ENCODE data around the gene REX1BD.
A peak's percentile ranks its signal among the peaks of the same experiment; 100 is the strongest.

Gene REX1BD

DNA sequence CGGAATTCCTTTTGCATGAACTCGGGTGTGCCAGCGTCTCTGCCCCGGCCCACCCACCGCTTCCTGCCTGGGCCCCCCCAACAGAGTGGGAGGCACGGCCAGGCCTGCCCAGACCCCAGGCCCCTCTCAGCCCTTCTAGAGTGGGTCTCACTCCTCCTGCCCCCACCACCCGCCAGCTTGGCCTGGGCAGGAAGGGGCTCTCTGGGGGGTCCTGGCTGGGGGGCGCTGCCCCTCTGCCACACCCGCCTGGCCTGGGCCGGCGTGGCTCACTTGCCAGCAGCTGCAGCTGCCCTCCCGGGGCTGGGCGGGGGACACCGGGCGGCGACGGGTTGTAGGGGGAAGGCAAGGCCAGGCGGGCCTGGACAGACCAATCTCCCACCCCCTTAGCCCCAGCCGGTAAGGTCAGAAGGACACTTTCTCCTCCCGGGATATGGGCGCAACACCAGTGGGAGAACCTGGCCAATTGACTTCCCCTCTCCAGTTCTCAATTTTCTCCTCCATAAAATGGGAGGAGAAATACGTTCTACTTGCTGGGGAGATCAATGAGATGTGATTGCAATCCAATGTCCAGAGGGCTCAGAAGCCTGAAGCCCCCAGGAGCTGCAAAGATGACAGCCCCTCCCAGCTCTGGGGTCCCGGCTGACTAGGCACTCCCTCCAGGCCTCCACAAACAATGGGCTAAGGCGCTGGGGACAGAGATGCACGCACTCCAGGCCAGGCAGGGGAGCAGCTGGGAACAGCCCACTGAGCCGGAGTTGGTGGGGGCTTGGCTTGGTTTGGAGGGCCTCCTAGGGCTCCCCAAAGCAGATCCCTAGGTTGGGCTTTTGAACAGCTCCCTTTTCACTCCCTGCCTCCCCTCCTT, 15.6 kb downstream of the REX1BD start:
- no peak for DNase-seq

- DNase-seq, result no peak
Observed at GRCh38 chr19:18604820-18605159, 16.2 kb downstream of the REX1BD start.

GRCh38 chr19:18605196-18605545, 16.6 kb downstream of the REX1BD start:
- DNase-seq, result no peak

GRCh38 chr19:18605546-18606280, 17.1 kb downstream of the REX1BD start:
- DNase-seq, result no peak

DNA sequence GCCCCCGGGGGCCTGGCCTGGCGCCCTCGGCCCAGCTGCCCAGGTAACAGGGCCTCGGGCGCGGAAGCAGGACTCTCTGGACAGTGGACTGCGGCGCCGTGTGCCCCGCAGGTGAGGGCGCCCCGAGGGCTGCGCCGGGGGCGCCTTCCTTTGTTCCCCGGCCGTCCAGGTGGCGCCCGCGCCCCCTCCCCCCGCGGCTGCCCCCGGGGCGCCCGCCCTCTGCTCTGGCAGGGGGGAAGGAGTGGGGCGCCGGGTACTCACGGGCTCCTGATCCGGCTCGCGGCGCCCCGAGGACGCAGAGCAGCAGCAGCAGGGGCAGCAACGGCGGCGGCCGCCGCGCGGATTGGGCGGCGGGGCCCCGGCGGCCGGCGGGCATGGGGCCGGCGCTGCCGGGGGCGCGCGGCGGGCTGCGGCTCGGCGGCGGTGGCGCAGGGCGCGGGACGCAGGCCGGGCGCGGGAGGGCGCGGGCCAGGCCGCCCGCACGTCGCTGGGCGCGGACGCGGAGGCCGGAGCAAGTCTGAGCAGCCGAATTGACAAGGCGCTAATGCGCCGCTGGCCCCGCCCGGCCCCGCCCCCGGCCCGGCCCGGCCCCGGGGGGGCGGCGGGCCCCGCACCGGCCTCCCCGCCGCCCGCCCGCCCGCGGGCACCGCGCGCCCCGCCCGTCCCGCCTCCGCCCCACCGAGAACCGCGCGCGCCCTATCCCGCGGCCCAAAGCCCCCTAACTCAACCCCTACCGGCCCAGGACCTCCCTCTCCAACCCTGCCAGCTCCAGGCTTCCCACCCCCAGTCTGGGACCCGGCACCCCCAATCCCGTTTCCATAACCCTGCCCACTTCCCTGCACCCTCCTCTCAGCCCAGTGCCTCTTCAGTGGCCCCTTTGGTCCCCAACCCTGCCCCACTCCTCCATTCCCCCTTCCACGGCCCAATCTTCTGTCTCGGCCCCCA, 18.0 kb downstream of the REX1BD start, which contains the start of gene CRLF1:
Gene CRLF1 (minus strand): TSS at position 519 of the 945 bp plus-strand sequence. CDS start 143 bp downstream, at position 376.
- DNase-seq, result no peak

DNA sequence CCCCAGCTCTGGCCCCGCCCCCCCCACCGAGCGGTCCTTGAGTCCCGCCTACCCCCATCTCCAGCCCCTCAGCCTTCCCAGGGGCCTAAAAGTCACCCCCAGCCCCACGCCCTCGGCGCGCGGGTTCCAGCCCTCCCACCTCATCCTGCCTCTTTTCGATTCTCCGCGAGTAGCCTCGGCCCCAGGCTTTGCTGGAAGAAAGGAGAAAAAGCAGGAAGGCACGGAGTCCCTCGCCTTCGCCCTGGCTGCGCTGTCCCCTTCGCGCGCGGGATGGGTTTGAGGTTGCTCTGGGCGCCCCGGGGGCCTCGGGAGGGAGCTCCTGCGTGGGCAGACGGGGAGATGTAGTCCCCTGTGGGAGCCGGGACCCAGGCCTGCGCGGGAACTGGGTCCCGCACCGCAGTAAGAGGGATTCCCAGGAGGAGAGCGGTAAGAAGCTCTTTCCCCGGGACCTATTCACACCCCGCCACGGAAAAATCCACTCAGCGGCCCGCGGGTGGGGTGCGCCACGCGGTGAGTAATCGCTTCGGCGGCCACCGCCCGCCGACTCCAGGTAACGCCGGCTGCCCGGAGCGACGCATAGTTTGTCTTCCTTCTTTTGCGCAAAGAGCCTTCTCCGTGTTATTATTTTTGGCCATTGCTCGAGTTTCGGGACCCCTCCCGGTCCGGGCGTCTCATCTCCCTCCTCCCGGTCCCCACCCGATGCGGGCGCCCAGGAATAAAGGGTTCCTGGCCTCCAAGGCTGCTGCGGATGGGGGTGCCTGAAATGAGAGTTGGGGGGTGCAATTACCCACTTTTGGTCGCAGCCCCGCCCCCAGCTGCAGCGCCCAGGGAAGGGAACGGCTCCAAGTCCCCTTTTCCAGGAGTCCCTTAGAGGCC, 18.9 kb downstream of the REX1BD start:
- DNase-seq, result peak; percentile 49

DNA sequence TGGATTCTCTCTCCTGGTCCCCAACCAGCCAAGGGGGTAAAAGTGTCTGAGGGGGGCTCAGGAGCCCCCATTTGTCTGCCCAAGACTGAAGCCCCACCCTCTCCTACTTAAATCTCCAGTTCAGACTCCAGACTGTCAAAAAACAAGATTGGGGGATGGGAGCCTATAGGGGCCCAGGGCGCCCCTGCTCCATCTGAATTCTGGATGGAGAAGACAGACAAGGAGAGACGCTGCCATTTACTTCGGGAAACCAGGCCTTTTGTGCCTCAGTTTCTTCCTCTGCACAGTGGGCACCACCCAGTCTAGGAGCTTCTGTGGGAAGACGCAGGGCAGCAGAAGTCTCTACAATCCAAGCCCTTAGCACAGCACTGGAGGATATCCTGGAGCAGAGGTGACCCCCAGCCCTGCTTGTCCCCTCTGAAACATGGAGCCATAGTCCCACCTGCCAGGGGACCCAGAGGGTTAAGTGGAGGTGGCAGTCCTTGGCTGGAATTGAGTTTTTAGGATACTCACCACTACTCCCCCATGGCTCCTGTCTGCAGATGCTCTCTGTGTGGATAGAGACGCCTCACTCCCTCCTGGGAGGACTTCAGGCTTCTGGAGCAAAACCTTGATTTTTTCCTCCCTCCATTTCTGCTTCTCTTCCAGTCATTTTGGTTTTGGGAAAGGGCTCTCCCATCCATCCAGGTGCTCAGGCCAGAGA, 19.7 kb downstream of the REX1BD start:
- no peak for DNase-seq

DNA sequence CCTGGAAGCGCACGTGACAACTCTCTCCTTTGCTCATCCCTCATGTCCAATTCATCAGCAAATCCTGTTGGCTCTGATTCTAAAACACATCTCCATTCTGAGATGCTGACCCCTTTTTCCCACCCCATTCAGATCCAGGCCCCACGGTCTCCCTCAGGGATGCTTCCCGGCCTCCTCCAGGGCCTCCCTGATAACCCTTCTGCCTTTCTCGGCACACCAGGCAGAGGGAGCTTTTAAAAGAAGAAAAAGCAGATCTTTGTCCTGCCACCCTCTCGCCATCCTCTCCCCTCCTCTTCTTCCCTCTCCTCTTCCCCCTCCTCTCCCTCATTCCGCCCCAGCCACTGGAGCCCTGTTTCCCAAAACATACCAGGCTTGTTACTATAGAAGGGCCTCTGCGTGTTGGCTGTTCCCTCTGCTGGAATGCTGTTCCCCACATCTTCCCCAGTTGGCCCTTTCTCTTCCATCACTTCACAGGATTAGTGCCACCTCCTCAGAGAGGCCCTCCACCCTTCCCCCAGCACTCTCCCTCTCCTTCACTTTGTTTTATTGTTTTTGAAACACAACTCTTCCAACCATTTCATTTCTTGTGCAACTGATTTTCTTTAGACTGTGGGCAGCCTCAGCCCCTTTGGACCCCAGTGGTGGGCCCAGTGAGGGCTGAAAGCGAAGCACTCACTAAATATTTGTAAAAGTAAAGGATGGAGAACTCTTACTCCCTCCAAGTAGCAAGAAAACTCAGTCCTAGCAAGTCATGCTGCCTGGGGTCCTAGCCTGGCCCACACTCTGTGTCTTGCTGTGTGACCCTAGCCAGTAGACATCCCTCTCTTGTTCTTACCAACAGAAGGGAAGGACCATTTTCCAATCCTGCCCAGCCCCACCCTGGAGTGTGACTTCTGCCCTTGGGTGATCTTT, 20.5 kb downstream of the REX1BD start:
- no peak for DNase-seq

DNA sequence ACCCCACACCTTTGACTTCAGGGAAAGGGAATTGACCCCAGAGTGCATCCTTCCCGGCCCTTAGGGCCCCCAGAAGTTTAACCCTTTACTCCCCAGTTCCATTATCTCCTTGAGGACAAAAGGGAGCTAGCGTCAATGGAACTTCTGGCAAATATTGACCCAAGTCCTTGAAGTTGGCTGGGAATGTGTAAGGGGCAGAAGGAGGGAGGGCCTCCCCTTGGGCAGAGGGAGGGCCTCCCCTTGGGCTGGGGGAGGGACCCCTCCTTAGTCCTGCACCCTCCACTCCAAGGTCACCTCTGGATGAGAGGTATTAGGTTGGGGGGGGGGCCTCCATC, 21.1 kb downstream of the REX1BD start:
- no peak for DNase-seq

- DNase-seq, result no peak
Observed at GRCh38 chr19:18610245-18610555, 21.6 kb downstream of the REX1BD start.

GRCh38 chr19:18610556-18611326, 22.1 kb downstream of the REX1BD start:
- no peak for DNase-seq

DNA sequence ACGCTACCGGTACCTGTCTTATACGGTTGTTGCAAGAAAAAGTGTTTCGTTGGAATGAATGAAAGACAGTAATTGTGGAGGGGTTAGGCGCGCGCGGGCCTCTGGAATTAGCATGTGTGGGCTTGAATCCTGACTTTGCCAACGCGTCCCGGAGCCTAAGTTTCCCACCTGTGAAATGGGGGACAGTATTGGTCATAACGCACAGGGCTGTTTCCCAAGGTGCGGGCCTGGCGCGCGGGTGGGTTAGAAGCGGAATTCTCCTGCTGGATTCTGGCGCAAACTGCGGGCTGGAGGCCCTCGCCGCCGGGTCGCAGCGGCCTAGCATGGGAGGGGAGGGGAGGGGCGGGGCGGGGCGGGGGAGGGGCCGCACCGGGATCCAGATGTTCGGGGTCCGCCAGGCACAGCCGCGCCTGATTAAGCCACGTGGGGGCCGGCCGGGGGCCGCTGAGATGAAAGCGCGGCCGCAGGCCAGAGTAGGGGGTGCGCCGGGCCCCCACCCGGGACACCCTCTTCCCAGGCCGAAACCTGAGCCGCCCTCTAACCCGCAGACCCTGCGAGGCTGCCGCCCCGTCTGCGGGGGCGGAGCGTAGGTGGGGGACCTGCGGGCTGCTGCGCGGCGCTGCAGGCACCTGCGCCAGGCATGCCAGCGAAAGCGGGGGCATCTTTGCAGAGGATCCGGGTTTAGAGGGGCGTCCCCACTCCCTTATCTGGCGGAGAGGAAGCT, 22.9 kb downstream of the REX1BD start:
- DNase-seq, result peak; percentile 44

DNA sequence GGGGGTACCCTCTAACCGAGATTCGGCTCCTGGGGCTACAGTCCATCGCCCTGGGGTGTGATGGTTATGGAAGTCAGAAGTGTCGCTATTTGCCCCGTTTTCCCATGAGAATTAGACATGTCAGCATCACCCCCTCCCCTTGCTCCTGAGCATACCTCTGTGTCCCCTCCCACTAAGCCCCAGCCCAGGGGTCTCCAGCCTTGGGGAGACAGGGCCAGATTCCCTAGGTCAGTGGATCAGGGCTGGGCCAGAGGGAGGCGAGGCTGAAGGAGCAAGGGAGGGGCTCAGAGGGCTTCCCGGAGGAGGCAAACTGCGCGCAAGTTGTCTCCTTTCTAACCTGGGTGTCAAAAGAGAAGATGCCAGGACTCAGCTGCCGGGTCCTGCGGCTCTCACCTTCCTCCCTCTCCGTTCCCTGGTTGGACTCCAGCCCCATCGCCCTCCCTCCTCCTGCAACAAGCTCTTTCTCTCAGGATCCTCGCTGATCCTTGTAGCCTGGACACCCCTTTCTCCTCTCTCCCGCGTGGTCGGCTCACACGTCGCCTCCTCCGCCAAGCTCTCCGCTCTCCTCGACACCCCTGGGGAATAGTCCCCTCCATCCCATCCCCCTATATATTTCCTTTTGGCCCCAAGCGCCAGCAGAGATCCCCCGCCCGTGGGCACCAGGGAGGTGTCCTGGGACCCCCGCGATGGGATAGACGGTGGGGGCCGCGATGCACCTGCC, 23.6 kb downstream of the REX1BD start:
- no peak for DNase-seq

DNA sequence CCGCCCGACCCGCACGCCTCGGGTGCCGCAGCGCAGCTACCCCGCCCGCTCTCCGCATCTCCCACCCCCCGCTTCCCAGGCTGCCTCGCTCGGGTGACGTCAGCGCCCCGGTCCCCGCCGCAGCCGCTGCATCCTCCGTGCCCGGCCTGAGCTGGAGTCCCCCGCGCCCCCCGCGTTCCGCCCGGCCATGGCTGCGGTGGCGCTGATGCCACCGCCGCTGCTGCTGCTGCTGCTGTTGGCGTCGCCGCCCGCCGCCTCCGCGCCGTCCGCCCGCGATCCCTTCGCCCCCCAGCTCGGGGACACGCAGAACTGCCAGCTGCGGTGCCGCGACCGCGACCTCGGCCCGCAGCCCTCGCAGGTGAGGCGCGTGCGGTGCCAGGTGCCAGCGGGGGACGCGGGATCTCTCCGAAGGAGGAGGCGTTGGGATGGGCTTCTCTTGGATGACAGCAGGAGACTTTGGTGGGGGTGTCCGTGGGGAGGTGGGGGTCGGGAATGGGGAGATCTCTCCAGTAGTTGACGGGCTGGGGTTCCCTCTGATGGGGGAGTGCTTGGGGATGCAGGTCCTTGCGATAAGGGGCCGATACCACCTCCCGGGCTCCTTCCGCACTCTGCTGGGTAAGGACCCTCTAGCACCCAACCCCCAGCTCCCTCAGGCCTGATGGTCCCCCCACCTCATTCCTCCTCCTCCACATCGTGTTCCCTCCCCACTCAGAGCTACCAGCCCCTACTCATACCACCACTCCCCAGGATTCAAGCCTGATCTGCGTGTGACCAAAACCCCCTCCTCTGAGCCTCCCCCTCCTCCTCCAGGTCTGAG, 24.4 kb downstream of the REX1BD start, which contains the start of gene TMEM59L:
Gene TMEM59L (plus strand): TSS at position 99 of the 817 bp plus-strand sequence. CDS start 89 bp downstream, at position 188.
- DNase-seq, result peak; percentile 52

DNA sequence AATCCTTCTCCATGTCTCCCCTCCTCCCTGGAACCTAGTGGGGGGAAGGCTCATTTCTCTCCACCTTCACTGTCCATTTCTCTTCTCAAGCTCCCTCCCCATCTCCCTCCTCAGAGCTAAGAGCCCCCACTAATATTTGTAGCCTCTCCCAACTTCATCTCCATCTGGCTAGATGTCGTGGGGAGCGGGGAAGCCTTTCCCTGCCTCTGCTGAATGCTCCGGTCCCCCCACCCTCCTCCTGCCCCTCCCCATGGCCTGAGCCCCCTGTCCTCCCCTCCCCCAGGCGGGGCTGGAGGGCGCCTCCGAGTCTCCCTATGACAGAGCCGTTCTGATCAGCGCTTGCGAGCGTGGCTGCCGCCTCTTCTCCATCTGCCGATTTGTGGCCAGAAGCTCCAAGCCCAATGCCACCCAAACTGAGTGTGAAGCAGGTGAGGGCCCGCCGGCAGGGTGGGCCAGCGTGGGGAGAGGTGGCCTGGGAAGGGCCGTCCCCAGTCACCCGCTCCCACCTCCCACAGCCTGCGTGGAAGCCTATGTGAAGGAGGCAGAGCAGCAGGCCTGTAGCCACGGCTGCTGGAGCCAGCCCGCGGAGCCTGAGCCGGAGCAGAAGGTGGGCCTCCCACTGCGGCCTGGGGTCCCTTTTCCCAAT, 25.1 kb downstream of the REX1BD start:
- DNase-seq, result no peak

- no peak for DNase-seq
Observed at GRCh38 chr19:18616023-18616422, 27.4 kb downstream of the REX1BD start.

DNA sequence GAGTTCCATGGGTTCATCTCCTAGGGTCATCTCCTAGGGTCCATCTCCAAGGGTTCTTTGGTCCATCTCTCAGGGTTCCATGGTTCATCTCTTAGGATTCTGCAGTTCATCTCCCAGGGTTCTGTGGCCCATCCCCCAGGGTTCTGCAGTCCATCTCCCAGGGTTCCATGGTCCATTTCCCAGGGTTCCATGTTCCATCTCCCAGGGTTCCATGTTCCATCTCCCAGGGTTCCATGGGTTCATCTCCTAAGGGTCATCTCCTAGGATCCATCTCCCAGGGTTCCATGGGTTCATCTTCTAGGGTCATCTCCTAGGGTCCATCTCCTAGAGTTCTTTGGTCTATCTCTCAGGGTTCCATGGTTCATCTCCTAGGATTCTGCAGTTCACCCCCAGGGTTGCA, 29.0 kb downstream of the REX1BD start:
- DNase-seq, result no peak

Measured in activated CD8-positive, alpha-beta memory T cell treated with anti-CD3 and anti-CD28 coated beads, Interleukin-2, amount 50 U/mL, for 4 hours (primary cell).